Liver (tissue), 9 donors: ENCODE data around the gene MEX3C. TPM values are rescaled to one million over a fixed set of nuclear protein-coding genes. Genes with fewer than 3 reads are reported as not detected.

ENCODE experiments used
- DNase-seq: peaks from one replicate; pipeline ENCODE4 v3.0.0-alpha.2; 2017; ENCODE audit warnings: low spot score
- H3K27ac ChIP-seq, 2 donors: one replicate each; pipeline ENCODE4 v1.7.0; 2013; ENCODE audit warnings: inconsistent platforms in 2 of 2, low read length in 2 of 2, control low read depth in 1 of 2, low read depth in 1 of 2, mild to moderate bottlenecking in 1 of 2
- H3K27me3 ChIP-seq, 4 donors: one replicate each; pipeline versions ENCODE4 v1.6.1 to v1.7.0; 2013; ENCODE audit warnings: low read length in 3 of 4, inconsistent platforms in 1 of 4, mild to moderate bottlenecking in 1 of 4, moderate library complexity in 1 of 4; ENCODE audit not compliant: control insufficient read depth in 4 of 4, insufficient read depth in 4 of 4
- H3K36me3 ChIP-seq, 4 donors: one replicate each; pipeline versions ENCODE4 v1.6.1 to v1.7.0; 2013; ENCODE audit warnings: low read length in 3 of 4, mild to moderate bottlenecking in 3 of 4, low read depth in 1 of 4, moderate library complexity in 1 of 4; ENCODE audit not compliant: control insufficient read depth in 4 of 4, insufficient read depth in 3 of 4
- H3K4me1 ChIP-seq, 4 donors: one replicate each; pipeline versions ENCODE4 v1.6.1 to v1.7.0; 2013; ENCODE audit warnings: low read length in 3 of 4, mild to moderate bottlenecking in 3 of 4, moderate library complexity in 1 of 4; ENCODE audit not compliant: control insufficient read depth in 4 of 4, insufficient read depth in 4 of 4
- H3K4me3 ChIP-seq, 3 donors: one replicate each; pipeline versions ENCODE4 v1.6.1 to v1.7.0; 2013; ENCODE audit warnings: low read length in 3 of 3, control low read depth in 1 of 3, low read depth in 1 of 3, mild to moderate bottlenecking in 1 of 3
- H3K9ac ChIP-seq, 2 donors: one replicate each; pipeline ENCODE4 v1.7.0; 2013; ENCODE audit warnings: low read length in 2 of 2, mild to moderate bottlenecking in 2 of 2, moderate library complexity in 2 of 2, control low read depth in 1 of 2, low read depth in 1 of 2
- H3K9me3 ChIP-seq, 4 donors: one replicate each; pipeline versions ENCODE4 v1.6.1 to v1.7.0; 2013; ENCODE audit warnings: low read length in 3 of 4; ENCODE audit not compliant: control insufficient read depth in 4 of 4
- EGR1 ChIP-seq, 2 donors: IDR thresholded peaks; 2 replicates each; pipeline ENCODE4 v1.6.1; 2016 to 2018; ENCODE audit warnings: antibody characterized with exemption in 2 of 2, low read depth in 2 of 2
- FOXA1 ChIP-seq: IDR thresholded peaks from 2 replicates; pipeline ENCODE4 v1.6.1; 2016; ENCODE audit warnings: antibody characterized with exemption
- GABPA ChIP-seq, 2 donors: IDR thresholded peaks in 1 of 2; conservative IDR thresholded peaks in 1 of 2; 2 replicates each; pipeline ENCODE4 v1.6.1; 2016; ENCODE audit warnings: antibody characterized with exemption in 2 of 2, mild to moderate bottlenecking in 1 of 2, moderate library complexity in 1 of 2
- HNF4A ChIP-seq, 2 donors: conservative IDR thresholded peaks; 2 replicates each; pipeline ENCODE4 v1.6.1; 2016; ENCODE audit warnings: antibody characterized with exemption in 2 of 2, mild to moderate bottlenecking in 2 of 2
- HNF4G ChIP-seq: IDR thresholded peaks from 2 replicates; pipeline ENCODE4 v1.6.1; 2016; ENCODE audit warnings: antibody characterized with exemption
- JUND ChIP-seq, 2 donors: IDR thresholded peaks; 2 replicates each; pipeline ENCODE4 v1.6.1; 2016; ENCODE audit warnings: antibody characterized with exemption in 2 of 2
- MAX ChIP-seq: IDR thresholded peaks from 2 replicates; pipeline ENCODE4 v1.6.1; 2016; ENCODE audit warnings: antibody characterized with exemption
- NR2F2 ChIP-seq: IDR thresholded peaks from 2 replicates; pipeline ENCODE4 v1.6.1; 2016; ENCODE audit warnings: antibody characterized with exemption
- RAD21 ChIP-seq, 2 donors: IDR thresholded peaks; 2 replicates each; pipeline ENCODE4 v1.6.1; 2016; ENCODE audit warnings: antibody characterized with exemption in 2 of 2, mild to moderate bottlenecking in 2 of 2
- REST ChIP-seq: IDR thresholded peaks from 2 replicates; pipeline ENCODE4 v1.6.1; 2016; ENCODE audit warnings: antibody characterized with exemption, mild to moderate bottlenecking
- RXRA ChIP-seq, 2 donors: IDR thresholded peaks; 2 replicates each; pipeline ENCODE4 v1.6.1; 2017 to 2018; ENCODE audit warnings: antibody characterized with exemption in 2 of 2, mild to moderate bottlenecking in 1 of 2
- SP1 ChIP-seq: IDR thresholded peaks from 2 replicates; pipeline ENCODE4 v1.6.1; 2018; ENCODE audit warnings: antibody characterized with exemption, mild to moderate bottlenecking
- TAF1 ChIP-seq: conservative IDR thresholded peaks from 2 replicates; pipeline ENCODE4 v1.6.1; 2016; ENCODE audit warnings: antibody characterized with exemption, mild to moderate bottlenecking
- WGBS: extraction: QIAGEN DNeasy Blood & Tissue Kit; methylation state at CpG from one replicate; pipeline ENCODE4 v1.1.7; 2013; 5-methylcytosine and 5-hydroxymethylcytosine counted together
- polyA plus RNA-seq, 2 donors: library from polyadenylated mRNA; stranded (reverse) in 1 of 2; unstranded in 1 of 2; fragments of 200-250 nt in 1 of 2; fragments of >200 nt in 1 of 2; fragmentation: Nextera tagmentation in 1 of 2; extraction: Ambion mirVana in 1 of 2; gene quantifications; one replicate each; pipeline versions ENCODE4 v1.2.1 to v1.2.3, GENCODE V29; 2013 to 2015
- total RNA-seq, 2 donors: library from RNA; depleted of rRNA; stranded (reverse); fragments of >200 nt; gene quantifications; one replicate each; pipeline ENCODE4 v1.2.3, GENCODE V29; 2014
- TF ChIP-seq, protein P1 (sequence below): IDR thresholded peaks from 2 replicates; pipeline ENCODE4 v1.6.1; 2016; ENCODE audit warnings: antibody characterized with exemption
- TF ChIP-seq, protein P2 (sequence below): IDR thresholded peaks from 2 replicates; pipeline ENCODE4 v1.6.1; 2016; ENCODE audit warnings: antibody characterized with exemption
- donor health status: healthy.
- donor health status: healthy.
- donor health status: healthy.
- donor health status: healthy.
- donor health status: healthy.

The MEX3C gene
- total and polyA plus RNA-seq, 4 donors = 2.7 to 16.1 (median 8.6) TPM

DNA sequence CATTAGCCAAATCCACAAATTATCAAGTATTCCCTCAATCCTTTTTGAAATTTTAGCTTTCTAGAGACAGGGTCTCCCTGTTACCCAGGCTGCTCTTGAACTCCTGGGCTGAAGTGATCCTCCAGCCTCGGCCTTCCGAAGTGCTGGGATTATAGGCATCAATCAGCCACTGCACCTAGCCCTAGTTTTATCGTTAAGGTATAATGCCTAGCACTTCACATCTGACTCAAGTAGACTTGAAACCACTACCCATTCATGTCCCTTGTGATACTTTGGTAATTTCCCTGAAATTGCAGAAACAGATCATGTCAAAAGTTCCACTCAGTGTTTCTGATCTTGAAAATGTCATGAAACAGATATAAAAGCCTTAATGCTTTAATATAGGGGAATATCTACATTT, 26.3 kb downstream of the MEX3C start:
- Histone ChIP-seq H3K27ac (no peak overlapping the region), H3K36me3 (peaks cover under 1 to 2% (median 1%) of the 10 kb centered on the region in 4 donors), H3K4me1 (peaks cover 0 to 4% (median 2%) of the 10 kb centered on the region in 4 donors), H3K27me3 (no peaks in the 10 kb centered on the region), H3K4me3 (no peak overlapping the region), H3K9ac (no peak overlapping the region), H3K9me3 (no peaks in the 10 kb centered on the region)
- no peak for DNase-seq
- no peak for TF ChIP-seq GABPA (IDR thresholded peaks at IDR 0.05 in 1 of 2, conservative IDR thresholded peaks at IDR 0.05 in 1 of 2)
- TF ChIP-seq, protein P1, sequence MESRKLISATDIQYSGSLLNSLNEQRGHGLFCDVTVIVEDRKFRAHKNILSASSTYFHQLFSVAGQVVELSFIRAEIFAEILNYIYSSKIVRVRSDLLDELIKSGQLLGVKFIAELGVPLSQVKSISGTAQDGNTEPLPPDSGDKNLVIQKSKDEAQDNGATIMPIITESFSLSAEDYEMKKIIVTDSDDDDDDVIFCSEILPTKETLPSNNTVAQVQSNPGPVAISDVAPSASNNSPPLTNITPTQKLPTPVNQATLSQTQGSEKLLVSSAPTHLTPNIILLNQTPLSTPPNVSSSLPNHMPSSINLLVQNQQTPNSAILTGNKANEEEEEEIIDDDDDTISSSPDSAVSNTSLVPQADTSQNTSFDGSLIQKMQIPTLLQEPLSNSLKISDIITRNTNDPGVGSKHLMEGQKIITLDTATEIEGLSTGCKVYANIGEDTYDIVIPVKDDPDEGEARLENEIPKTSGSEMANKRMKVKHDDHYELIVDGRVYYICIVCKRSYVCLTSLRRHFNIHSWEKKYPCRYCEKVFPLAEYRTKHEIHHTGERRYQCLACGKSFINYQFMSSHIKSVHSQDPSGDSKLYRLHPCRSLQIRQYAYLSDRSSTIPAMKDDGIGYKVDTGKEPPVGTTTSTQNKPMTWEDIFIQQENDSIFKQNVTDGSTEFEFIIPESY = no peak
- TF ChIP-seq NR2F2 = no peak
- no peak for TF ChIP-seq JUND (IDR thresholded peaks at IDR 0.05)
- no peak for TF ChIP-seq FOXA1
- TF ChIP-seq HNF4A (conservative IDR thresholded peaks at IDR 0.05) = no peak
- no peak for TF ChIP-seq HNF4G
- no peak for TF ChIP-seq EGR1 (IDR thresholded peaks at IDR 0.05; ENCODE audit: low read depth in 2 of 2)
- TF ChIP-seq REST = no peak
- TF ChIP-seq, protein P2, sequence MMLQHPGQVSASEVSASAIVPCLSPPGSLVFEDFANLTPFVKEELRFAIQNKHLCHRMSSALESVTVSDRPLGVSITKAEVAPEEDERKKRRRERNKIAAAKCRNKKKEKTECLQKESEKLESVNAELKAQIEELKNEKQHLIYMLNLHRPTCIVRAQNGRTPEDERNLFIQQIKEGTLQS = no peak
- no peak for TF ChIP-seq TAF1
- WGBS = 93% methylated on average over 3 of the region's 3 CpGs

GRCh38 chr18:51170664-51171063, 26.8 kb downstream of the MEX3C start:
- Histone ChIP-seq H3K27ac (no peak overlapping the region), H3K36me3 (peaks cover 0 to 1% (median 0%) of the 10 kb centered on the region in 4 donors), H3K9me3 (no peaks in the 10 kb centered on the region), H3K27me3 (no peaks in the 10 kb centered on the region), H3K9ac (no peak overlapping the region), H3K4me1 (peaks cover 0 to 4% (median 2%) of the 10 kb centered on the region in 4 donors), H3K4me3 (no peak overlapping the region)
- 96% methylated on average over 3 of the region's 3 CpGs for WGBS
- TF ChIP-seq RAD21 (IDR thresholded peaks at IDR 0.05) = no peak
- TF ChIP-seq RXRA (IDR thresholded peaks at IDR 0.05) = no peak
- no peak for TF ChIP-seq EGR1 (IDR thresholded peaks at IDR 0.05; ENCODE audit: low read depth in 2 of 2)
- TF ChIP-seq NR2F2 = no peak
- TF ChIP-seq, protein P1 = no peak
- TF ChIP-seq GABPA (IDR thresholded peaks at IDR 0.05 in 1 of 2, conservative IDR thresholded peaks at IDR 0.05 in 1 of 2) = no peak
- no peak for TF ChIP-seq MAX
- no peak for TF ChIP-seq SP1
- no peak for TF ChIP-seq REST
- no peak for TF ChIP-seq FOXA1
- no peak for DNase-seq
